DMS 273 (cell line): ENCODE results near the gene SLX1A.
"Not testable (repeated sequence)": the region's sequence is repeated elsewhere in the genome, so short reads cannot be mapped to it uniquely, and the experiment has no call there.

Source experiments
- DNase-seq: peaks from one replicate; lab custom pipeline; 2025; ENCODE audit not compliant: unreplicated experiment; lab: John Stamatoyannopoulos, UW

The SLX1A gene

GRCh38 chr16:30217082-30217481 is 23.4 kb downstream of the SLX1A start:
- not testable (repeated sequence) for DNase-seq
